ENCODE measurements around the gene NKX2-2.
"Not testable (repeated sequence)": the region's sequence is repeated elsewhere in the genome, so short reads cannot be mapped to it uniquely, and the experiment has no call there.

Gene NKX2-2

GRCh38 chr20:21508230-21509078, 5.4 kb downstream of the NKX2-2 start:
- DNase-seq = no peak

DNA sequence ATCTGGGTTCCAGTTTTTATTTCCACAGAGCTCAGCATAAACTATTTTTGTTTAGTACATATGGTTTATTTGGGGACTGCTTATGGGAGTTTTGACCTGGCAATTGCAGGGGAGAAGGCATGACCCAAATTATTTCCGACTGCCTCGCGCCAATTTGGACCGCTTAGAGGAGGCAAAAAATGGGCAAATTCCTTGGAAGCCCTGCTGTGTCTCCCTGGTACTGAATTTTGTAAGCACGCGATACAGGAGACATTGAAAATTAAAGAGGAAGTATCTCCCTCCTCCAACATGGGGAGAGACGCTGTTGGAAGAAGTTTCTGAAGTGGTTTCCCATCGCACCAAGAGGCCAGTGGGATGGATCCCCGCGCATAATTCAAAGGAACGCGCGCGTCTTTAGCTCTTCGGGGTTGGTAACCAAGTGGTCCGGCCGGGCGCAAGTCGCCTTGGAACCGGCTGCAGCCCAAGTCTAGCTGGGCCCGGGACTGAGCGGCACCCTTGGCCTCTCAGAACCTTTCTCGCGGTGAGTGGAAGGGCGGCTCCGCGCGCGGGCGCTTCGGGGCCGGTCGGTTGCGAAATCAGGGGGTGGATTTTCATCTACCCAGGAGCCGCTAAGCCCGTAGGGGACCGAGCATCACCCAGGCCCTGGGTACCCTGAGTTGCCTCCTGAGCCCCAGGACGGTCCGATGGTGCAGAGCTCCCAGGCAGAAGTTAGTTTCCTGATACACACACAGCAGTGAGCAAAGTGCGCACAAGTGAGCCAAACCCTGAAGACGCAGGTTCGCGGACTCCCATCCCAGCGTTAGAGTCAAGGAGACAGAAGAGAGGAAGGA, 6.2 kb downstream of the NKX2-2 start:
- no peak for DNase-seq

GRCh38 chr20:21505810-21506530, 7.9 kb downstream of the NKX2-2 start:
- peak; percentile 79 for DNase-seq

GRCh38 chr20:21505161-21505809, 8.6 kb downstream of the NKX2-2 start:
- DNase-seq = peak; percentile 83

GRCh38 chr20:21504323-21504722, 9.5 kb downstream of the NKX2-2 start:
- DNase-seq = no peak

DNA sequence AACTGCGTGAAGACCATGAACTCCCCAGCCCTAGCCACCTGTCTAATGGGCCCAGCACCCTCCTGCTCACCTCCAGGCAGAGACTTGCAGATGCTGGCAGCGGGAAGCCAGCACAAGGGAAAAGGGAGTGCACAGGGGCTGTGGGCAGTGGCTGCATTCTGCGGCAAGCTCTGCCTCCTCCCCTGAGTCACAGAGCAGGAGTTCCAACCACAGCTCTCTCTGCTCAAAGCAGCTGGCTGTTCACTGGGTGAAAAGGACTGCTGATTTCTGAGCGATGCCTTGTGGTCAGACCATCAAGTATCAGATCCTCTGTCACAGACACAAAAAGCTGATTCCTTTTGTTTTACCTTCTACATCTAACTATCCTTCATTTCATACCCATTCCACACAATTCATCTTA, 10.5 kb downstream of the NKX2-2 start:
- DNase-seq = no peak

GRCh38 chr20:21501184-21501583, 12.7 kb downstream of the NKX2-2 start:
- DNase-seq = no peak

- DNase-seq = no peak
These were observed 13.3 kb downstream of the NKX2-2 start for GRCh38 chr20:21500599-21500998.

DNA sequence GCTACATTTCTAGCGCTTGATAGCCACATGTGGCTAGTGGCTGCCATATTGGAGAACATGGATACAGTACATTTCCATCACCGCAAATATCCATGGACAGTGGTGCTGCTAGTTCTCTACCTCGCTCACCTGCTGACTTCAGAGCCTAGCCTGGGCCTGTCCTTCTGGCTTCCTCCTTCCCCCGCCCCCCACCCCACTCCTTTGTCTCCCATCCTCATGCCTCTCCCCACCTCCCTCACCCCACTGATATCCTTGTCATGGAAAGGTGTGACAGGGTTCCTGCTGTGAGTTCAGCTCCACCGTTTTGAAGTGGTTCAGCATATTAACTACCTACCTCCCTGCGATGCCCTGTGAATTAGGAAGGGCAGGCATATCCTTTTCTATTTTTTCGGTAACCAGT, 14.2 kb downstream of the NKX2-2 start:
- DNase-seq = no peak

GRCh38 chr20:21498635-21499034, 15.2 kb downstream of the NKX2-2 start:
- DNase-seq = peak; percentile 68

DNA sequence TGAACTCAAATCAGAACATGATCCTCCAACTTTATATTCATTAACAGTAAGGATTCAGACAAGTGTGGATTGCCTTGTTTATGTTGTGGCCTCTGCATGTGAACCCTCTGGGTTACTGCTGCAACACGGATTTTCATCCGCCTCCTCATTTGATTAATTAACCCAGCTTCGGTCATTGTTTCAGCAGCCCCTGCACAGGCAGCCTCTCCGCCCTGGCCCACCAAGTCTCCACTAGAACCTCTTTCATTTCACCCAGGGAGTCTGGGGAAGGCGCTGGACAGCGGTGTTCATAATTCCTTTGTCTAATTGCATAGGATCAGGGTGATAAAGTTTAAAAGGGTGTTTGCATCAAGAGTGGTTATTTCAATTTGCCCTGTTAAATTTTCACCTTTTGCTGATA, 15.7 kb downstream of the NKX2-2 start:
- DNase-seq = peak; percentile 35

GRCh38 chr20:21496452-21496851, 17.4 kb downstream of the NKX2-2 start:
- peak; percentile 17 for DNase-seq

DNA sequence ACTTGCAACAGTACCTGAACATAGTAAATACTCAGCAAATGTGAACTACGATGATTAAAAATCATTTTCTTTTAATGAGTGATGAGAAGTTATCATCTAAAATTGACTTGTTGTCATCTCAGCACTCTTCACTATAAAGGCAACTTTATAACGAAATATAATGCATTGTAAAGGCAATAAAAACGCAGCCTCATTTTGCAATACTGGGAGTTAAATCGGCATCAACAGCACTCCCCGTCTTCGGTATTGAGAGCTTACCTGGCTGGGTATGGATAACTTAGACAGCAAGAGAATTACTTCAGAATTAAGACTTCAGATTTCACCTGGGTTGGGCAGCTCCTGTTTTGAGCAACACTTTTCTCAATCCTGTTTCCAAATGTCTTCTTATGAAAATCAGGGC, 20.8 kb downstream of the NKX2-2 start:
- no peak for DNase-seq

DNA sequence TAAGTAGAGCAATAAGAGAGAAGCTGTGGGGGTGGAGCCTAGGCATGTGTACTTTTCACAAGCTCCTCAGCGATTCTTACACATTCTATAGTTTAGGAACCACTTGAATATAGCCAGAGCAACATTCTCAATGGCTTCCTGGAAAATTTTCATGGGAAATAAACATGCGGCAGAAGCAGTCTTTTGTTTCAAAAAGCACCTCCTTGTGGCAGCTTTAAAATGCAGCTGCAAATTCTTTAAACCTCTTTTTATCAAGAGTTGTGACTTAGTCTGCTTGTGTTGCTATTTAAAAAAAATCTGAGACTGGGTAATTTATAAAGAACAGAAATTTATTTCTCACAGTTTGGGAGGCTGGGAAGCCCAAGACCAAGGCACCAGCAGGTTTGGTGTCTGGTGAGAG, 23.8 kb downstream of the NKX2-2 start:
- DNase-seq = peak; percentile 10

DNA sequence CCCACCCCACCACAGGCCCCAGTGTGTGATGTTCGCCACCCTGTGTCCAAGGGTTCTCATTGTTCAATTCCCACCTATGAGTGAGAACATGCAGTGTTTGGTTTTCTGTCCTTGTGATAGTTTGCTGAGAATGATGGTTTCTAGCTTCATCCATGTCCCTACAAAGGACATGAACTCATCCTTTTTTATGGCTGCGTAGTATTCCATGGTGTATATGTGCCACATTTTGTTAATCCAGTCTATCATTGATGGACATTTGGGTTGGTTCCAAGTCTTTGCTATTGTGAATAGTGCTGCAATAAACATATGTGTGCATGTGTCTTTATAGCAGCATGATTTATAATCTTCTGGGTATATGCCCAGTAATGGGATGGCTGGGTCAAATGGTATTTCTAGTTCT, 33.7 kb downstream of the NKX2-2 start:
- DNase-seq = not testable (repeated sequence)

- DNase-seq = no peak
These were observed 48.1 kb downstream of the NKX2-2 start for GRCh38 chr20:21465799-21466198.

DNA sequence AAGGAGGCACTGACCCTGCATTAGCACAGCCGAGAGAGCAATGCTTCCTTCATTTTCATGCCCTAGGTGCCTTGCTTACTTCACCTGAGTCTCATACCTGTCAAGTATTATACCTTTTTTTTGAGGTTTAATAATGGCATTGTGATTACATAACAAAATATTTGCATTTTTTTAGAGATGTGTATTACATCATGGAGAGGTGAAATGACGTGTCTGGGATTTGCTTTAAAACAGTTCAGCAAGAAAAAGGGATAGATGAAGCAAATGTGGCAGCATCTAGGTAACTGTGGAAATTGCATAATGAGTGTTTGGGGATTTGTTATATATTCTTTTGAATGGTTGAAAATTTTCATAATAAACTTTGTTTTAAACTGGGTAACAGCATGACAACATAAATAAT, 48.9 kb downstream of the NKX2-2 start:
- no peak for DNase-seq

Measured in NCI-H69 (cell line).